Neuron (in vitro differentiated cells): Measurements from ENCODE around the gene FSTL5.

Experiments
- H2AFZ ChIP-seq: one replicate; pipeline ENCODE4 v1.6.1; 2013; ENCODE audit warnings: low read depth, mild to moderate bottlenecking, inconsistent platforms, low read length, moderate library complexity
- H3K27me3 ChIP-seq: one replicate; pipeline ENCODE4 v1.6.1; 2013; ENCODE audit warnings: low read length; ENCODE audit not compliant: insufficient read depth
- H3K36me3 ChIP-seq: one replicate; pipeline ENCODE4 v1.6.1; 2013; ENCODE audit warnings: low read length; ENCODE audit not compliant: insufficient read depth
- H3K4me1 ChIP-seq: one replicate; pipeline ENCODE4 v1.6.1; 2013; ENCODE audit warnings: low read length; ENCODE audit not compliant: insufficient read depth
- H3K4me3 ChIP-seq: 2 replicates; pipeline ENCODE4 v1.5.1; 2013; ENCODE audit warnings: mild to moderate bottlenecking, low read length, moderate library complexity
- H3K9me3 ChIP-seq: one replicate; pipeline ENCODE4 v1.6.1; 2013; ENCODE audit warnings: low read length

The FSTL5 gene

DNA sequence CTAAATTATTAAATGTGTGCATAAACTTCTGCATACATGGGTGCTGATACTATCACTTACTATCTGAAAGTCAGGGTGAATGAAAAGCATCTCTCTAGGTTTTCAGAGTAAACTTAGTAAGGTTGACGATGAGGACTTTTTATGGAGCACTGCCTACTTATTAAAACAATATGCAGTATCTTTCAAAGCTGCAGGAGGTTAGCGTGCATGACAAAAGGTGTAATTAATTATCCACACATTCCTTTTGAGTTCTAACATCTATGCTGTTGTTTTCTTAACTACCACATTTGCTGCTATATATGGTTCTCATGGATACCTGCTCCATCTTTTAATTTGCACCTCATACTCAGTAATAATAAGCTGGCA is 256.2 kb downstream of the FSTL5 start:
- no peaks in the 10 kb centered on the region for H3K9me3 ChIP-seq
- peaks cover 2% of the 10 kb centered on the region for H3K4me1 ChIP-seq
- H3K27me3 ChIP-seq: no peaks in the 10 kb centered on the region
- no peak overlapping the region for H3K4me3 ChIP-seq
- H3K36me3 ChIP-seq: no peaks in the 10 kb centered on the region
- no peak overlapping the region for H2AFZ ChIP-seq

DNA sequence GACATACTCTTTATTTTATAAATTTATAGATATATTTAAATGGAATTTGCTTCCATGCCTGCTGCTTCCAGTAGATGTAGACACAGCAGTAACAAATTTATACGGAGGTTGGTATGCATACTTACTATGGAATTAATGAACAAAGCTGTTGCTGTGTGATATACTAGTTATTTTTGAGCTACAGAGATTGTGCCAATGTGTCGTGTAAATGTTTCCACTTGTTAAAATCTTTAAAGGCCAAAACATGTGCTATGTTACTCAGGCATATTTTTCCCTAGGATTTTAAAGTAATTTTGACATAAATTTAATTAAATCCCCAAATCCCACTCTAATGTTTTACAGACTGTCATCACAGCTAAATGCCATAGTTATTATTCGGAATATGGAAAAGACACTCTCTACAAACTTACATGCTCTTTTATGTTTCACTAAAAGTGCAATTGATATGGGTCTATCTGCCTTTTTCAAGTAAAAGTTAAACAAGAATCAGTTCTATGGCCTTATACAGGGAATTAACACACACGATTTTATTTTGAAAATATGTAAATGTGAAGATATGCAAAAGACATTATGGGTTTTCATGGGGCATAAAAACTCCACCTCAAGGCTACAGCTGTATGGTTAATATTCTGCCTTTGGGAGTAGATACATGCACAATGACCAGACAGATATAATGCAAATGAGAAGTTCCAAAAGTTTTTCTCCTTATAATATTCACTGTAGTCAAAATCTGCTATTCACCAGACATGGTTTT is 256.8 kb downstream of the FSTL5 start:
- no peaks in the 10 kb centered on the region for H3K9me3 ChIP-seq
- H3K27me3 ChIP-seq: no peaks in the 10 kb centered on the region
- H3K4me3 ChIP-seq: no peak overlapping the region
- H3K4me1 ChIP-seq: peaks cover 2% of the 10 kb centered on the region
- no peaks in the 10 kb centered on the region for H3K36me3 ChIP-seq
- no peak overlapping the region for H2AFZ ChIP-seq

- Histone ChIP-seq H3K36me3 (no peaks in the 10 kb centered on the region), H3K4me3 (no peak overlapping the region), H3K27me3 (no peaks in the 10 kb centered on the region), H2AFZ (no peak overlapping the region), H3K9me3 (no peaks in the 10 kb centered on the region), H3K4me1 (no peaks in the 10 kb centered on the region)
These were observed 263.7 kb downstream of the FSTL5 start for GRCh38 chr4:161900110-161900509.

DNA sequence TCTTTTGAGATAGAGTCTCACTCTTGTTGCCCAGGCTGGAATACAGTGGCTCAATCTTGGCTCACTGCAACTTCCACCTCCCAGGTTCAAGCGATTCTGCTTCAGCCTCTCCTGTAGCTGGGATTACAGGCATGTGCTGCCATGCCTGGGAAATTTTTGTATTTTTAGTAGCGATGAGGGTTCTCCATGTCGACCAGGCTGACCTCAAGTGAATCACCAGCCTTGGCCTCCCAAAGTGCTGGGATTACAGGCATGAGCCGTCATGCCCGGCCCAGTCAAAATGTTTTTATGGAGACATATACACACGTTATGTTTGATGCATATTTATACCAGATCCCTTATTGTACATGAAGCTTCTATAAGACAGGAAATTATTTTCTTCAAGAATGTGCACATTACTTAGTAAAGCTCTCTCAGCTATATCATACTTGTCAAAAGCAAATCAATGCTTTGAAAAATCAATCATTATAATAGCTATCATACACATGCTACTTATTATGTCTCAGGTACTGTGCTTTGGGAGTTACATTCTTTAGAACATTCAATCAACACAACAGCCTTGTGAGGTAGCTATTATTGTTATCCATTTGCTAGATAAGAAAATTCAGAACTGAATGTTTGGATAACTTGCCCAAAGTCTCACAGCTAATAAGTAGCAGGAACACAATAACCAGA is 269.2 kb downstream of the FSTL5 start:
- Histone ChIP-seq H3K9me3 (no peaks in the 10 kb centered on the region), H2AFZ (no peak overlapping the region), H3K4me1 (no peaks in the 10 kb centered on the region), H3K36me3 (no peaks in the 10 kb centered on the region), H3K4me3 (no peak overlapping the region), H3K27me3 (no peaks in the 10 kb centered on the region)

GRCh38 chr4:161894014-161894413 is 269.8 kb downstream of the FSTL5 start:
- Histone ChIP-seq H3K4me3 (no peak overlapping the region), H3K36me3 (no peaks in the 10 kb centered on the region), H3K9me3 (no peaks in the 10 kb centered on the region), H3K4me1 (no peaks in the 10 kb centered on the region), H2AFZ (no peak overlapping the region), H3K27me3 (no peaks in the 10 kb centered on the region)

GRCh38 chr4:161893566-161893965 is 270.2 kb downstream of the FSTL5 start:
- no peaks in the 10 kb centered on the region for H3K4me1 ChIP-seq
- H3K27me3 ChIP-seq: no peaks in the 10 kb centered on the region
- no peak overlapping the region for H3K4me3 ChIP-seq
- H3K9me3 ChIP-seq: no peaks in the 10 kb centered on the region
- H2AFZ ChIP-seq: no peak overlapping the region
- no peaks in the 10 kb centered on the region for H3K36me3 ChIP-seq

GRCh38 chr4:161892951-161893350 is 270.8 kb downstream of the FSTL5 start:
- Histone ChIP-seq H3K9me3 (no peaks in the 10 kb centered on the region), H3K4me3 (no peak overlapping the region), H3K36me3 (no peaks in the 10 kb centered on the region), H2AFZ (no peak overlapping the region), H3K27me3 (no peaks in the 10 kb centered on the region), H3K4me1 (no peaks in the 10 kb centered on the region)

GRCh38 chr4:161883157-161883556 is 280.6 kb downstream of the FSTL5 start:
- H3K4me1 ChIP-seq: no peaks in the 10 kb centered on the region
- no peaks in the 10 kb centered on the region for H3K9me3 ChIP-seq
- no peak overlapping the region for H3K4me3 ChIP-seq
- no peaks in the 10 kb centered on the region for H3K36me3 ChIP-seq
- H3K27me3 ChIP-seq: no peaks in the 10 kb centered on the region
- H2AFZ ChIP-seq: no peak overlapping the region

DNA sequence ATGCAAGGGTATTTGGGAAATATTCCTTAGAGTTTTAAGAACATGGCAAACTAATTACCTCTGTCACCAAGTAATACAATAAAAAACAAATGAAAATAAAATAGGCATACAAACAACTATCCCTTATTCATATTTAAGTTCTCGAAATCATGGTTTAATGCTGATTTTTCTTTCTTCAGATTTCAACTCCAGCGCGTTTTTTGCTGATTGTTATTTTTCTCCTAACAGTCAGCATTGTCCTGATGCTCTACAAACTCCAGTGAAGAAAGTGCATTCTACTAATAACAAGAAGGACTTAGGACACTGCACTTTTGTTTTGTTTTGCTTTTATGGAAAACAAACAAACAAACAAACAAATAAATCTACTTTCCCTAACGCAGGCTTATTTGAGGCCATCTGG is 282.4 kb downstream of the FSTL5 start:
- H3K9me3 ChIP-seq: no peaks in the 10 kb centered on the region
- no peaks in the 10 kb centered on the region for H3K36me3 ChIP-seq
- H3K4me3 ChIP-seq: no peak overlapping the region
- no peaks in the 10 kb centered on the region for H3K4me1 ChIP-seq
- H3K27me3 ChIP-seq: no peaks in the 10 kb centered on the region
- H2AFZ ChIP-seq: no peak overlapping the region

DNA sequence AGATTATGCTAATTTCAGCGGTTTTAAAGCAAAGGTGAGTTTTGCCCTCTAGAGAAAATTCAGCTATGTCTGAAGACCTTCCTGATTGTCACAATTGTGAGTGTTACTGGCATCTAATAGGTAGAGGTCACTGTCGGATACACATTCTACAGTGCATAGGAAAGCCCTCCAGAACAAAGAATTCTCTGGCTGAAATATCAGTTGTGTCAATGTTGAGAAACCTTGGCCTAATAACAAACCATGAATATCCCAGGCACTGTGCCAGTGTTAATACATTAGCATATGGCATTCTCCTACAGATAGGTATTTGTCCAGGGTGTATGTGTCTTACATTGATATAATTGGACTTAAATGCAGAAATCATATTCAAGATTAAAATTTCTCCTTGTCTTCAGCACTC is 294.3 kb downstream of the FSTL5 start:
- Histone ChIP-seq H3K4me1 (no peaks in the 10 kb centered on the region), H3K9me3 (no peaks in the 10 kb centered on the region), H3K4me3 (no peak overlapping the region), H3K27me3 (no peaks in the 10 kb centered on the region), H2AFZ (no peak overlapping the region), H3K36me3 (no peaks in the 10 kb centered on the region)

GRCh38 chr4:161856711-161857326 is 307.0 kb downstream of the FSTL5 start:
- Histone ChIP-seq H3K9me3 (no peaks in the 10 kb centered on the region), H3K27me3 (no peaks in the 10 kb centered on the region), H3K36me3 (no peaks in the 10 kb centered on the region), H3K4me3 (no peak overlapping the region), H3K4me1 (no peaks in the 10 kb centered on the region), H2AFZ (no peak overlapping the region)

GRCh38 chr4:161850631-161851030 is 313.2 kb downstream of the FSTL5 start:
- Histone ChIP-seq H3K4me1 (no peaks in the 10 kb centered on the region), H3K27me3 (no peaks in the 10 kb centered on the region), H2AFZ (no peak overlapping the region), H3K4me3 (no peak overlapping the region), H3K9me3 (no peaks in the 10 kb centered on the region), H3K36me3 (no peaks in the 10 kb centered on the region)

DNA sequence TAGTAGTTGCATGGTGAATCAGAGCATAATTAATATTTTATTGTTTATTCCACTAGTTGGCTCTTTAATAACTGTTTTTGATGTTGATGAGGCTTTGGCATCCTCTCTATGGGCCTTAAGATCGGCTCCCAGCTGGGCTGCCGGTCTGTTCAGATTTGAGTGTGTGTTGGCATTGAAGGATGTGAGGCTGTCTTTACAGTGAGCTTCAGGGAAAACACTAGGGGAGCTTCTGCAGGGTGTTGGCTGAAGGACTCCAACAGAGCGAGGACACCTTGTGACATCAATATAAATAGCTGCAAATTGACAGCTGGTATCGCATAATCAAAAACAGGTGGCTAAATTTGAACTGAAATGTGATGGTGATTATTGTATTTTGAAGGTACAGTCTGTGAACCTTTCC is 322.0 kb downstream of the FSTL5 start:
- no peaks in the 10 kb centered on the region for H3K9me3 ChIP-seq
- H3K27me3 ChIP-seq: no peaks in the 10 kb centered on the region
- no peaks in the 10 kb centered on the region for H3K36me3 ChIP-seq
- H3K4me1 ChIP-seq: no peaks in the 10 kb centered on the region
- no peak overlapping the region for H3K4me3 ChIP-seq
- H2AFZ ChIP-seq: no peak overlapping the region
